Measurements from ENCODE around the gene CASP7.

DNA sequence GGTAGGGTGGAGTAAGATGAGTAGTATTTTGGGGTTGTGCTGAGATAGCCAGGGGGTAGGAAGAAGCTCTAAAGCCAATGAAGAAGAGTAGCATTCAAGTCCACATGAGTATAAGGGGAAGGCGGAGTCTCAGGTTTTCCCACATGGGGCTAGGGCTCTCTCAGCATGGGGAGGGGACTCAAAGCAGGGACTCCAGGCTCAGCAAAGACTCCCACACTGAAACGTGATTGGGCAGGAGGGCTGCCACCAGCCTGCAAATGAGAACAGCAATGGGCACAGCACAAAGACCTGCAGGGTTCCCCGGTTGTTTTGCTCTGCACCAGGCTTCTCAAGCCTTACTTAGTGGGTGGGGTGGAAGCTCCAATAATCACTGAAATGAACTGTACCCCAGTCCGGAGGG lies 14.4 kb upstream of the CASP7 start:
- TF ChIP-seq, protein P1, sequence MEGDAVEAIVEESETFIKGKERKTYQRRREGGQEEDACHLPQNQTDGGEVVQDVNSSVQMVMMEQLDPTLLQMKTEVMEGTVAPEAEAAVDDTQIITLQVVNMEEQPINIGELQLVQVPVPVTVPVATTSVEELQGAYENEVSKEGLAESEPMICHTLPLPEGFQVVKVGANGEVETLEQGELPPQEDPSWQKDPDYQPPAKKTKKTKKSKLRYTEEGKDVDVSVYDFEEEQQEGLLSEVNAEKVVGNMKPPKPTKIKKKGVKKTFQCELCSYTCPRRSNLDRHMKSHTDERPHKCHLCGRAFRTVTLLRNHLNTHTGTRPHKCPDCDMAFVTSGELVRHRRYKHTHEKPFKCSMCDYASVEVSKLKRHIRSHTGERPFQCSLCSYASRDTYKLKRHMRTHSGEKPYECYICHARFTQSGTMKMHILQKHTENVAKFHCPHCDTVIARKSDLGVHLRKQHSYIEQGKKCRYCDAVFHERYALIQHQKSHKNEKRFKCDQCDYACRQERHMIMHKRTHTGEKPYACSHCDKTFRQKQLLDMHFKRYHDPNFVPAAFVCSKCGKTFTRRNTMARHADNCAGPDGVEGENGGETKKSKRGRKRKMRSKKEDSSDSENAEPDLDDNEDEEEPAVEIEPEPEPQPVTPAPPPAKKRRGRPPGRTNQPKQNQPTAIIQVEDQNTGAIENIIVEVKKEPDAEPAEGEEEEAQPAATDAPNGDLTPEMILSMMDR (IDR thresholded peaks at IDR 0.05): no peak
- no peak for TF ChIP-seq POLR2AphosphoS5 (IDR thresholded peaks at IDR 0.05)
- TF ChIP-seq POLR2A (IDR thresholded peaks at IDR 0.05): no peak

Data from prostate gland (tissue), 2 donors.